HCT116 (cell line): ENCODE data around the gene IER5L. TPM values are rescaled to one million over a fixed set of nuclear protein-coding genes. Genes with fewer than 3 reads are reported as not detected.

Source experiments
- ATAC-seq: fragments of 200-7000 bp; cut with Tn5 transposase; 2 replicates; pipeline ENCODE4 v1.9.1; 2020; ENCODE audit warnings: mild to moderate bottlenecking, moderate library complexity
- BruUV-seq: library from RNA; stranded (reverse); fragments of 400-500 nt; replicated peaks from 2 replicates; lab custom pipeline; 2021; lab: Mats Ljungman, UMichigan
- CTCF ChIA-PET: fragments of 300-600 bp; sonication (Branson Sonifier 250); formaldehyde crosslinking; loops from one replicate; lab custom pipeline; 2021; ENCODE audit warnings: antibody characterized with exemption; lab: Charles Lee
- POLR2A ChIA-PET: fragments of 300-600, 350-600 bp; sonication (Branson Sonifier 250); formaldehyde crosslinking; loops from one replicate; lab custom pipeline; 2021; ENCODE audit warnings: antibody characterized with exemption; lab: Charles Lee
- RAD21 ChIA-PET, 2 experiments: fragments of 300-600 bp; sonication (Branson Sonifier 250); formaldehyde crosslinking; loops; one replicate each; lab custom pipeline; 2023; ENCODE audit warnings: low total read pairs in 2 of 2; ENCODE audit not compliant: uncharacterized antibody in 2 of 2, unreplicated experiment in 2 of 2, low non-redundant PET in 1 of 2; lab: Charles Lee
- DNase-seq: peaks from one replicate; pipeline ENCODE4 v3.0.0-alpha.2; 2010; ENCODE audit warnings: low read depth, low spot score
- H2AFZ ChIP-seq: fragments of 200-600 bp; shearing (Covaris generic), sonication (generic); 2 replicates; pipeline ENCODE4 v1.6.1; 2017; ENCODE audit warnings: low read depth, mixed run types, mixed read lengths, antibody characterized with exemption, low read length; ENCODE audit not compliant: poor library complexity, severe bottlenecking
- H3K27ac ChIP-seq: 2 replicates; pipeline ENCODE4 v1.5.1; 2012; ENCODE audit warnings: low read depth, low read length
- H3K27me3 ChIP-seq: fragments of 200-600 bp; sonication (generic); 2 replicates; pipeline ENCODE4 v1.6.1; 2016; ENCODE audit warnings: mixed run types, low read length, mixed read lengths; ENCODE audit not compliant: insufficient read depth
- H3K36me3 ChIP-seq, 2 experiments: fragments of 200-500 bp in 1 of 2; fragments of 200-600 bp in 1 of 2; sonication (Bioruptor generic) in 1 of 2; sonication (generic) in 1 of 2; 2 replicates each; pipeline versions ENCODE4 v1.5.1 to v1.6.1; 2014 to 2016; ENCODE audit warnings: low read length in 2 of 2, inconsistent platforms in 1 of 2, mixed read lengths in 1 of 2, mixed run types in 1 of 2; ENCODE audit not compliant: insufficient read depth in 2 of 2, control insufficient read depth in 1 of 2
- H3K4me1 ChIP-seq, 2 experiments: fragments of 200-600 bp in 1 of 2; sonication (generic) in 1 of 2; 2 replicates each; pipeline versions ENCODE4 v1.5.1 to v1.6.1; 2012 to 2017; ENCODE audit warnings: low read length in 2 of 2, inconsistent platforms in 1 of 2, mild to moderate bottlenecking in 1 of 2, mixed read lengths in 1 of 2, mixed run types in 1 of 2, moderate library complexity in 1 of 2; ENCODE audit not compliant: insufficient read depth in 2 of 2, control insufficient read depth in 1 of 2
- H3K4me2 ChIP-seq: fragments of 200-600 bp; sonication (generic); 2 replicates; pipeline ENCODE4 v1.6.1; 2017; ENCODE audit warnings: mixed run types, low read length, mixed read lengths
- H3K4me3 ChIP-seq, 2 experiments: fragments of 200-600 bp in 1 of 2; sonication (generic) in 1 of 2; replicated peaks in 1 of 2; 2 replicates each; pipeline ENCODE4 v1.5.1; 2011 to 2016; ENCODE audit warnings: low read length in 2 of 2, control low read depth in 1 of 2, low read depth in 1 of 2, mild to moderate bottlenecking in 1 of 2, mixed read lengths in 1 of 2, mixed run types in 1 of 2
- H3K79me2 ChIP-seq: fragments of 200-600 bp; sonication (generic); 2 replicates; pipeline ENCODE4 v1.6.1; 2017; ENCODE audit warnings: mild to moderate bottlenecking, mixed run types, low read length, moderate library complexity, mixed read lengths; ENCODE audit not compliant: insufficient read depth
- H3K9ac ChIP-seq: fragments of 200-600 bp; sonication (generic); 2 replicates; pipeline ENCODE4 v1.6.1; 2016; ENCODE audit warnings: low read length, mixed read lengths
- H3K9me2 ChIP-seq: fragments of 200-600 bp; sonication (generic), shearing (Covaris generic); 2 replicates; pipeline ENCODE4 v1.6.1; 2017; ENCODE audit warnings: mixed run types, mild to moderate bottlenecking, moderate library complexity; ENCODE audit not compliant: insufficient read depth
- H3K9me3 ChIP-seq, 2 experiments: fragments of 200-500 bp in 1 of 2; fragments of 200-600 bp in 1 of 2; sonication (Bioruptor generic) in 1 of 2; sonication (generic) in 1 of 2; 2 replicates each; pipeline ENCODE4 v1.6.1; 2014 to 2017; ENCODE audit warnings: low read length in 2 of 2, mixed read lengths in 2 of 2, inconsistent platforms in 1 of 2, low read depth in 1 of 2, mild to moderate bottlenecking in 1 of 2, mixed run types in 1 of 2, moderate library complexity in 1 of 2; ENCODE audit not compliant: control insufficient read depth in 1 of 2, insufficient read depth in 1 of 2
- H4K20me1 ChIP-seq: fragments of 200-600 bp; sonication (generic), shearing (Covaris generic); 2 replicates; pipeline ENCODE4 v1.6.1; 2017; ENCODE audit warnings: mixed run types, mild to moderate bottlenecking, moderate library complexity; ENCODE audit not compliant: insufficient read depth
- CEBPB ChIP-seq: IDR thresholded peaks from 2 replicates; pipeline ENCODE4 v1.6.1; 2012; ENCODE audit warnings: low read depth
- EGR1 ChIP-seq: IDR thresholded peaks from 2 replicates; pipeline ENCODE4 v1.6.1; 2012; ENCODE audit warnings: low read depth
- EZH2 ChIP-seq: fragments of 200-600 bp; sonication (generic); IDR thresholded peaks from 2 replicates; pipeline ENCODE4 v1.6.1; 2017; ENCODE audit warnings: antibody characterized with exemption, mixed run types
- EZH2phosphoT487 ChIP-seq: fragments of 200-600 bp; IDR thresholded peaks from 2 replicates; pipeline ENCODE4 v1.6.1; 2018; ENCODE audit warnings: antibody characterized with exemption, borderline replicate concordance
- FOSL1 ChIP-seq: IDR thresholded peaks from 2 replicates; pipeline ENCODE4 v1.6.1; 2012; ENCODE audit warnings: low read depth
- MAX ChIP-seq: IDR thresholded peaks from 2 replicates; pipeline ENCODE4 v1.6.1; 2012
- POLR2A ChIP-seq: IDR thresholded peaks from 2 replicates; pipeline ENCODE4 v1.7.0; 2011; ENCODE audit warnings: borderline replicate concordance; ENCODE audit not compliant: insufficient read depth, insufficient read length; ENCODE audit errors: extremely low read depth
- POLR2AphosphoS5 ChIP-seq: IDR thresholded peaks from 2 replicates; pipeline ENCODE4 v1.6.1; 2011; ENCODE audit warnings: mild to moderate bottlenecking, low read depth, low read length, moderate library complexity
- RAD21 ChIP-seq: IDR thresholded peaks from 2 replicates; pipeline ENCODE4 v1.6.1; 2012; ENCODE audit warnings: low read depth, mild to moderate bottlenecking
- SRF ChIP-seq: IDR thresholded peaks from 2 replicates; pipeline ENCODE4 v1.6.1; 2012; ENCODE audit warnings: low read depth
- ZBTB33 ChIP-seq: IDR thresholded peaks from 2 replicates; pipeline ENCODE4 v1.6.1; 2011; ENCODE audit warnings: mild to moderate bottlenecking, low read length, moderate library complexity; ENCODE audit not compliant: insufficient replicate concordance; ENCODE audit errors: extremely low read depth
- ZNF274 ChIP-seq: fragments of 200-500 bp; sonication (Bioruptor generic); IDR thresholded peaks from 2 replicates; pipeline ENCODE4 v1.6.1; 2014; ENCODE audit warnings: mild to moderate bottlenecking, low read depth, low read length, inconsistent platforms
- intact Hi-C: fragments of 100-400 bp; cut with micrococcal nuclease; formaldehyde crosslinking; loops from 2 replicates; pipeline ENCODE4 v1.10.0; 2022
- total RNA-seq: library from RNA; stranded (reverse); gene quantifications from one replicate; pipeline ENCODE4 v1.2.1, GENCODE V29; 2021; ENCODE audit not compliant: unreplicated experiment
- TF ChIP-seq, protein P1 (sequence below), 3 experiments: fragments of 200-600 bp in 1 of 3; sonication (generic) in 1 of 3; IDR thresholded peaks in 2 of 3; conservative IDR thresholded peaks in 1 of 3; 2 replicates each; pipeline ENCODE4 v1.5.1; 2012 to 2017; ENCODE audit warnings: low read depth in 2 of 3, low read length in 2 of 3, antibody characterized with exemption in 1 of 3, borderline replicate concordance in 1 of 3, control low read depth in 1 of 3, mild to moderate bottlenecking in 1 of 3, mixed read lengths in 1 of 3, mixed run types in 1 of 3, moderate library complexity in 1 of 3; ENCODE audit not compliant: insufficient read depth in 1 of 3

IER5L gene
- total RNA-seq, 1 experiment from 2014 or later = 195 TPM

DNA sequence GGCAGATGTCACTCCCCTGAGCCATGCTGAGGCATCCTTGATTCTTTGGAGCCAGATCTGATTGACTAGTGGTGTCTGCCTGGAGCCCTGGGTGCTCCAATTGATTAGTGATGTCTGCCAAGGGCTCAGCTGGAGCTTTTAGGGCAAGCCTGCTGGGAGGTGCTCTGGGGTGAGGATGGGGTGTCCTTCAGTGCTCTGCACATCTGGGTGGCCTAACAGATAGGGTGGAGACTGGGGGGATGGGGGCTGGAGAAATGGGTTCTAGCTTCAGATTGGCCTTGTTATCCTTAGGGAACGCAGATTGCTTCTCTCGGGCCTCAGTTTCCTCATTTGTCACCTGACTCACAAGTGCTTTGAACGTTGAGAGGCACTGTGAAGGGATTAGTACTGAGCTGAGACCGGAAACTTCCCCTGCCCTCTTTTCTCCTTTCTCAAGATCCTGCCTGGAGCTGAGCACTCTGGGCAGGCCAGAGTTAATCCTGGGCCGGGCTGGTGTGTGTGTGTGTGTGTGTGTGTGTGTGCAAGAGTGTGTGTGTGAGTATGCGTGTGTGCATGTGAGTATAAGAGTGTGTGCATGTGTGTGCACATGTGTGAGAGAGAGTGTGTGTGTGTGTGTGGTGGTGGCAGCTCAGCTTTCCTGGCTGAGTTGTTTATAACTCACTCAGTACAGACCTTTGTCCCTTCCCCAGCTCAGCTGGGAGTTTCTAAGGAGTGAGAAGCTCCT lies 5.6 kb upstream of the IER5L start:
- no peak overlapping the region for H2AFZ ChIP-seq
- ChIA-PET POLR2A (interaction anchor here (0.7 kb wide), 1 partner anchor 320 kb away, joined by 3 read pairs; no protein-coding TSS in a partner anchor), CTCF (interaction anchor here (0.7 to 1.5 kb wide), 5 partner anchors 9 to 412 kb away, joined by 3 to 5 read pairs (median 3); no protein-coding TSS in a partner anchor), RAD21 (interaction anchor here in 1 of 2 experiments (0.6 kb wide), 1 partner anchor 9 kb away, joined by 3 read pairs; no protein-coding TSS in a partner anchor)
- peaks cover 45 to 61% of the 10 kb centered on the region in 2 experiments for H3K4me1 ChIP-seq
- peaks cover 0 to 5% of the 10 kb centered on the region in 2 experiments; a peak in 1 of 4 replicates for H3K9me3 ChIP-seq
- ATAC-seq = peak; percentile 9; the same call in 1 of the 2 replicates
- no peak overlapping the region for H3K4me3 ChIP-seq
- H3K4me2 ChIP-seq = no peak overlapping the region
- BruUV-seq = no TSS peak
- no peaks in the 10 kb centered on the region for H3K27me3 ChIP-seq
- H3K27ac ChIP-seq = no peak overlapping the region
- no peaks in the 10 kb centered on the region for H3K36me3 ChIP-seq
- H3K79me2 ChIP-seq = no peaks in the 10 kb centered on the region
- no peak overlapping the region for H3K9ac ChIP-seq
- no peaks in the 10 kb centered on the region for H3K9me2 ChIP-seq
- no peak for DNase-seq
- no peaks in the 10 kb centered on the region for H4K20me1 ChIP-seq
- TF ChIP-seq ZBTB33 (no peak), FOSL1 (no peak), MAX (no peak), RAD21 (no peak), CEBPB (no peak), POLR2A (no peak), EZH2phosphoT487 (no peak), EGR1 (no peak), ZNF274 (no peak), SRF (no peak), EZH2 (no peak), POLR2AphosphoS5 (no peak)
- TF ChIP-seq, protein P1, sequence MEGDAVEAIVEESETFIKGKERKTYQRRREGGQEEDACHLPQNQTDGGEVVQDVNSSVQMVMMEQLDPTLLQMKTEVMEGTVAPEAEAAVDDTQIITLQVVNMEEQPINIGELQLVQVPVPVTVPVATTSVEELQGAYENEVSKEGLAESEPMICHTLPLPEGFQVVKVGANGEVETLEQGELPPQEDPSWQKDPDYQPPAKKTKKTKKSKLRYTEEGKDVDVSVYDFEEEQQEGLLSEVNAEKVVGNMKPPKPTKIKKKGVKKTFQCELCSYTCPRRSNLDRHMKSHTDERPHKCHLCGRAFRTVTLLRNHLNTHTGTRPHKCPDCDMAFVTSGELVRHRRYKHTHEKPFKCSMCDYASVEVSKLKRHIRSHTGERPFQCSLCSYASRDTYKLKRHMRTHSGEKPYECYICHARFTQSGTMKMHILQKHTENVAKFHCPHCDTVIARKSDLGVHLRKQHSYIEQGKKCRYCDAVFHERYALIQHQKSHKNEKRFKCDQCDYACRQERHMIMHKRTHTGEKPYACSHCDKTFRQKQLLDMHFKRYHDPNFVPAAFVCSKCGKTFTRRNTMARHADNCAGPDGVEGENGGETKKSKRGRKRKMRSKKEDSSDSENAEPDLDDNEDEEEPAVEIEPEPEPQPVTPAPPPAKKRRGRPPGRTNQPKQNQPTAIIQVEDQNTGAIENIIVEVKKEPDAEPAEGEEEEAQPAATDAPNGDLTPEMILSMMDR (IDR thresholded peaks at IDR 0.05 in 2 of 3, conservative IDR thresholded peaks at IDR 0.05 in 1 of 3; ENCODE audit: borderline replicate concordance in 1 of 3, insufficient read depth in 1 of 3, low read depth in 2 of 3, low read length in 2 of 3) = no peak
- intact Hi-C loops = no loop called here
